ENCODE results near the gene HDAC4.

The HDAC4 gene

GRCh38 chr2:239214725-239215124 lies 186.1 kb downstream of the HDAC4 start:
- Histone ChIP-seq H3K9me3 (replicated peaks; ENCODE audit: insufficient read depth, low read length) (no peaks in the 10 kb centered on the region), H3K79me2 (ENCODE audit: low read length) (peaks cover 68% of the 10 kb centered on the region), H3F3A (ENCODE audit: insufficient read depth, low read length) (no peaks in the 10 kb centered on the region), H3K4me1 (ENCODE audit: low read length) (no peaks in the 10 kb centered on the region), H3K9ac (ENCODE audit: low read length) (no peak overlapping the region), H3K4me2 (ENCODE audit: low read depth, low read length) (no peak overlapping the region), H4K20me1 (ENCODE audit: insufficient read depth, low read length) (no peaks in the 10 kb centered on the region), H3K4me3 (ENCODE audit: low read length) (no peak overlapping the region), H3K36me3 (replicated peaks; ENCODE audit: insufficient read depth, low read length) (no peaks in the 10 kb centered on the region), H3K9me2 (replicated peaks; ENCODE audit: insufficient read depth, low read length) (no peaks in the 10 kb centered on the region), H2AFZ (ENCODE audit: low read length) (no peak overlapping the region), H3K27me3 (replicated peaks; ENCODE audit: insufficient read depth, low read length) (no peaks in the 10 kb centered on the region), H3K27ac (ENCODE audit: low read length) (no peak overlapping the region)
- DNase-seq = no peak
- TF ChIP-seq EZH2 (optimal IDR thresholded peaks at IDR 0.05; ENCODE audit: low read depth, low read length) = no peak
- no peak for TF ChIP-seq CTCF (IDR thresholded peaks at IDR 0.05; ENCODE audit: low read length)
- no peak for TF ChIP-seq EZH2phosphoT487 (IDR thresholded peaks at IDR 0.05; ENCODE audit: low read length)

- Histone ChIP-seq H3K9me2 (replicated peaks; ENCODE audit: insufficient read depth, low read length) (no peaks in the 10 kb centered on the region), H3K4me2 (ENCODE audit: low read depth, low read length) (no peak overlapping the region), H3K4me1 (ENCODE audit: low read length) (no peaks in the 10 kb centered on the region), H4K20me1 (ENCODE audit: insufficient read depth, low read length) (no peaks in the 10 kb centered on the region), H3K36me3 (replicated peaks; ENCODE audit: insufficient read depth, low read length) (no peaks in the 10 kb centered on the region), H3K9me3 (replicated peaks; ENCODE audit: insufficient read depth, low read length) (no peaks in the 10 kb centered on the region), H3K9ac (ENCODE audit: low read length) (no peak overlapping the region), H3F3A (ENCODE audit: insufficient read depth, low read length) (no peaks in the 10 kb centered on the region), H3K27me3 (replicated peaks; ENCODE audit: insufficient read depth, low read length) (no peaks in the 10 kb centered on the region), H3K4me3 (ENCODE audit: low read length) (no peak overlapping the region), H3K79me2 (ENCODE audit: low read length) (peaks cover 76% of the 10 kb centered on the region), H2AFZ (ENCODE audit: low read length) (no peak overlapping the region), H3K27ac (ENCODE audit: low read length) (no peak overlapping the region)
- DNase-seq = no peak
- TF ChIP-seq CTCF (IDR thresholded peaks at IDR 0.05; ENCODE audit: low read length) (no peak), EZH2phosphoT487 (IDR thresholded peaks at IDR 0.05; ENCODE audit: low read length) (no peak), EZH2 (optimal IDR thresholded peaks at IDR 0.05; ENCODE audit: low read depth, low read length) (no peak)
Observed at GRCh38 chr2:239213643-239214101, 187.1 kb downstream of the HDAC4 start.

GRCh38 chr2:239212929-239213642 lies 187.7 kb downstream of the HDAC4 start:
- Histone ChIP-seq H3K27ac (ENCODE audit: low read length) (no peak overlapping the region), H3K79me2 (ENCODE audit: low read length) (peaks cover 80% of the 10 kb centered on the region), H3F3A (ENCODE audit: insufficient read depth, low read length) (no peaks in the 10 kb centered on the region), H4K20me1 (ENCODE audit: insufficient read depth, low read length) (no peaks in the 10 kb centered on the region), H3K9ac (ENCODE audit: low read length) (no peak overlapping the region), H3K9me2 (replicated peaks; ENCODE audit: insufficient read depth, low read length) (no peaks in the 10 kb centered on the region), H3K4me1 (ENCODE audit: low read length) (no peaks in the 10 kb centered on the region), H3K4me2 (ENCODE audit: low read depth, low read length) (no peak overlapping the region), H3K9me3 (replicated peaks; ENCODE audit: insufficient read depth, low read length) (no peaks in the 10 kb centered on the region), H3K36me3 (replicated peaks; ENCODE audit: insufficient read depth, low read length) (no peaks in the 10 kb centered on the region), H3K4me3 (ENCODE audit: low read length) (no peak overlapping the region), H2AFZ (ENCODE audit: low read length) (no peak overlapping the region), H3K27me3 (replicated peaks; ENCODE audit: insufficient read depth, low read length) (no peaks in the 10 kb centered on the region)
- TF ChIP-seq EZH2 (optimal IDR thresholded peaks at IDR 0.05; ENCODE audit: low read depth, low read length) (no peak), EZH2phosphoT487 (IDR thresholded peaks at IDR 0.05; ENCODE audit: low read length) (no peak), CTCF (IDR thresholded peaks at IDR 0.05; ENCODE audit: low read length) (no peak)
- DNase-seq = no peak
